NCI-H524 treated with DMSO at 0.1 percent for 48 hours (cell line): Measurements from ENCODE around the gene PKD2.
"Not testable (repeated sequence)": the region's sequence is repeated elsewhere in the genome, so short reads cannot be mapped to it uniquely, and the experiment has no call there.

ENCODE experiments used
- DNase-seq: peaks from one replicate; lab custom pipeline; 2025; lab: John Stamatoyannopoulos, UW

Gene PKD2

GRCh38 chr4:88070031-88070430, 62.6 kb downstream of the PKD2 start:
- DNase-seq = no peak

DNA sequence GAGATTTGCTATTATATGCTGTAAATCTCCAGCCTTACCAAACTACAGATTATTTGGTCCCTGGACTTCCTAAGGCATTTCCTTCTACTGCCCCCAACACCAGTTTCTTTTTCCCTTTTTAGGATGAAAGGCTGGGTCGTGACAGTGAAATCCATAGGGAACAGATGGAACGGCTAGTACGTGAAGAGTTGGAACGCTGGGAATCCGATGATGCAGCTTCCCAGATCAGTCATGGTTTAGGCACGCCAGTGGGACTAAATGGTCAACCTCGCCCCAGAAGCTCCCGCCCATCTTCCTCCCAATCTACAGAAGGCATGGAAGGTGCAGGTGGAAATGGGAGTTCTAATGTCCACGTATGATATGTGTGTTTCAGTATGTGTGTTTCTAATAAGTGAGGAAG, 67.9 kb downstream of the PKD2 start:
- DNase-seq = no peak

DNA sequence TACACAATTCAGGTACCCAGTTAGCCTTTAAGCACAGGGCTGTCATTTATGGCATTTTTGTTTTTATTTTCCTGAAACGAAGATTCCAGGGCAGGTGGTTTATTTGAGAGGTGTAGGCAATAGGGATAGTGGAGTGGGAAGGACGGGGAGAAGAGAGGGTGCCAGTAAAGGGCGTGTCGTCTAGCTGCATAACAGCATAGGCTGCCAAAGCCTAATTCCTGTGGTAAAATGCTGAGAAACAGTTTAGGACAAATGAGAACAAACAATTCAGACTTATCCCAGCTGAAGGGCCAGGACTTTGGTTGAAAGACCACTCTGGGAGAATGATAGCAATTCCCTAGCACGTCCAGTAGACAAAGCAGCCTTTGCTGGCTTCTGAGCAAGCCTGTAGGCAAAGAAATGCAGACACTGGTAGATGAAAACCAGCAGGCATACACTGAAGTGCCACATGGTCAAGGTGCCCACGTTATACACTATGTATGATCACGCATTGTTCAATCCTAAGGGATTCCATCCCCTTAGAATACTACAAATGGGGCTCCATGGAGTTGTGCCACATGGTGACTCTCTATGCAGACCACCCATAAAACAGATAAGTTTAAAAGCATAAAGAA, 70.6 kb downstream of the PKD2 start:
- no peak for DNase-seq

DNA sequence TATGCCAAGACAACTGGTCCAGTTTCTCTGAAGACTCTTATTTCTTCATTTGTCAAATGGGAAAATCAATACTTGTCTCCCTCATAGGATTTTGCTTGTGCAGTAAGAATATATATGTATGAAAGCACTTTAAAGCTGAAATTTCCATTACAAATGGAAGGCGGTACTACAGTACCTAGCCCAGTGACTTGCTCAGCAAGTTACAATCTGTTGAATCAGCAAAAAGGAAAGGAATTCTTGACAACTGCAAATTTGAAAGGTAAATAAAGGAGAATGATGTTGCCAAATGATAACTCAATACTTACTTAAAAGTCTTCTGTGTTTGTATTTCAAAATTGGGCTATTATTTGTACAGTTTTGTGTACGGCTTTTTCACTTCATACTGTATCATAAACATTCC, 71.1 kb downstream of the PKD2 start:
- DNase-seq = no peak

GRCh38 chr4:88080626-88081025, 73.2 kb downstream of the PKD2 start:
- no peak for DNase-seq

- no peak for DNase-seq
These were observed 79.6 kb downstream of the PKD2 start for GRCh38 chr4:88087004-88087403.

GRCh38 chr4:88090898-88091297, 83.5 kb downstream of the PKD2 start:
- no peak for DNase-seq

GRCh38 chr4:88091378-88091777, 83.9 kb downstream of the PKD2 start:
- no peak for DNase-seq

DNA sequence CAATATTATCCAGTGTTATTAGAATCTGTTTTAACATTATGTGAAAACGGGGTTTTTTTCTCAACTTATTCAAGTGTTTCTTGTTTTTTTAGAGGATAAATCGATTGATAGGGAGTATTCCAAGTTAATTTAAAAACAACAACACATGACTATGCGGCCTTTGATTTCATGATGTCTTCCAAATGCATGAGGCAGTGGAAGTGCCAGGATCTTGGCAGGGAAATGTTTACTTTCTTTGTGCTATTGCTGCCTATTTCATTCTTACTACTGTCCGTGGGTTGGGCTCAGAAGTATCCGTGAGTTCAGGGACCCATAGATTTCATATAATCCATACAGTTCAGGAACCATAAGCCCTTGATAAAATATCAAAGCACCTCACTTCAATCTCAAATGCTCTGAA, 86.4 kb downstream of the PKD2 start:
- DNase-seq = no peak

DNA sequence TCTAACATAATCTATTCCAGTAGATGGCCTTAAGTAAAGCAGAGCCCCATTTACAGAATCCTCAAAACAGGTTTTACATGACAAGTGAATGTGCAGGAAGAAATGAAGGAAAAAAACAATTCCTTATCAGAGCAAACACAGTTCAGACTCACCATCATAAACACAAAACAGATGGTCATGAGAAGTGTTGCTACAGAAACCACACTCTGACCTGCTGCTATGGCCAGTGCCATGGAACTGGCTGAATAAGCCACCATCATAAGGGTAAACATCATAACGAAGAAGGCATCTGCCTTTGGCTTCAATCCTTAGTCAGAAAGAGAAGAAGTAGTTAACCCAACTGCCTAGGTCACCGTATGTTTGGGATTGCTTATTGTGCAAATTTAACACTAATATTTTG, 89.9 kb downstream of the PKD2 start:
- no peak for DNase-seq

- no peak for DNase-seq
These were observed 90.3 kb downstream of the PKD2 start for GRCh38 chr4:88097781-88098180.

GRCh38 chr4:88098993-88099752, 91.7 kb downstream of the PKD2 start:
- no peak for DNase-seq

DNA sequence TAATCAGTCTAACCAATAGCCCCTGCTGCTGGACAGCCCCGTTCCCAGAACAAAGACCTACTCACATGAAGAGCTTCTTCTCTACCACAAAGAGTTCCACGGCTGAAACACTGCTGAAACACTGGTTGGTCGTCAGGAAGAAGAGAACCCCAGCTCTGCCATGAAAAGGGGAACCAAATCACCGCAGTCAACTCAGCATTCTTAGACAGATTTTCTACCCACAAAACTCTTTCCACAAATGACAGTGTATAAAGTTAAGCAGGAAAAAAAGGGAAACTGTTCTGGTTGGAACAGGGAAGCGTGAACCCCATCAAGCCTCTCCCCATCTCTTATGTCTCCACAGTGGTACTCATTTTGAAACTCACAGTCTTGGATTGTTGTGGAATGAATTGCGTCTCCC, 93.7 kb downstream of the PKD2 start:
- DNase-seq = no peak

GRCh38 chr4:88102026-88102425, 94.6 kb downstream of the PKD2 start:
- DNase-seq = no peak

- DNase-seq = no peak
These were observed 97.6 kb downstream of the PKD2 start for GRCh38 chr4:88104902-88105610.

DNA sequence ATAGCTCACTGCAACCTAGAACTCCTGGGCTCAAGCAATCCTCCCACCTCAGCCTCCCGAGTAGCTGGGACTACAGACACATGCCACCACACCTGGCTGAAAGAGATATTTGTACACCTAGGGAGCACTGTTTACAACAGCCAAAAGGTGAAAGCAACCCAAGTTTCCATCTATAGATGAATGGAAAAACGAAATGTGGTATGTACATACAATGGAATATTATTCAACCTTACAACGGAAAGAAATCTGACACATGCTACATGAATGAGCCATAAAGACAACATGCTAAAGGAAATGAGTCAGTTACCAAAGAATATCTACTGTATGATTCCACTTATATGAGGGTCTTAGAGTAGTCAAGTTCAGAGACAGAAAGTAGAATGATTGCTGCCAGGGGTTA, 98.8 kb downstream of the PKD2 start:
- DNase-seq = no peak

DNA sequence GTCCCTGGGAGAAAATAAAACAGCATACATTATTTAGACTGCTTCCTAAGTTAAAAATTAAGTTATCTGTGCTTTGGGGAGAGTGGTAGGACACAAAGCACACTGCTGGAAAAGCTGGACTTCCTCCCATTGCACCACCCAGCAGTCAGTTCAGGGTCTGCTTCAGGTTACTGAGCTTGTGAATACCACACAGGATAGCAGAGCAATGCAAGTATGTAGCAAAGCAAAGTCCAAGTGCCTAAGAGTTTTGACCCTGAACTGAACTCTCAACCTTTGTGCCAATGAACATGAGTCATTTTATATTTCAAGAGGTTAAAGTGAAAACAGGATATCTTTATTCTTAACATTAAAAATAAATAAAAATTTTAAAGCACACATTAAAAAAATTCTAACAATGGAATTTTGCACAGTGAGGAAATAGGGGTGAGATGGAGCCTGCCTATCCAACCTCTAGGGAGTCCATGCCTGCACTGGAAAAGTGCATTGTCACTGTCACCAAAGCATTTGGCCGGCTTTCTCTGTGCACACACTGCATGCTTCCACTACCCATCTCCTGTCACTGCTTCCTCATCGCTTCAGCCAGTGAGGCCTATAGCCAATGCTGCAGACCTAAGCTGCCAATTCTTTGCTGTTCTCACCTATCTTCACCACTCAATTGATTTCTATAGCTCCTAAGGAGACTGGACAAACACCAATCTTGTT, 100.1 kb downstream of the PKD2 start:
- DNase-seq = no peak

GRCh38 chr4:88108108-88108465, 100.7 kb downstream of the PKD2 start:
- DNase-seq = not testable (repeated sequence)

DNA sequence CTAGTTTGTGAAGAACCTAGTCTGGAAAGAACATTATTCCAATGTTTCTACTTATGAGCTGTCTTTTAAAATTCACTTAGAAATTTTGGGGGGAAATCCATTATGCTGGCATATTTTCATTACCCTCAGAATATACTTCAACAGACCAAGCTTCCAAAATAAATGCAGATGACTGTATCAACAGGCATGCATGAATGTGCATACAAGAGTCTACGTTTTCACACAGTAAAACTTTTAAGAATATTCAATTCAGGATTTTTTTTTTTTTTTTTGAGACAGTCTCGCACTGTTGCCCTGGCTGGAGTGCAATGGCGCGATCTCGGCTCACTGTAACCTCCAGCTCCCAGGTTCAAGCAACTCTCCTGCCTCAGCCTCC, 101.3 kb downstream of the PKD2 start:
- no peak for DNase-seq

- DNase-seq = no peak
These were observed 101.9 kb downstream of the PKD2 start for GRCh38 chr4:88109123-88109881.

DNA sequence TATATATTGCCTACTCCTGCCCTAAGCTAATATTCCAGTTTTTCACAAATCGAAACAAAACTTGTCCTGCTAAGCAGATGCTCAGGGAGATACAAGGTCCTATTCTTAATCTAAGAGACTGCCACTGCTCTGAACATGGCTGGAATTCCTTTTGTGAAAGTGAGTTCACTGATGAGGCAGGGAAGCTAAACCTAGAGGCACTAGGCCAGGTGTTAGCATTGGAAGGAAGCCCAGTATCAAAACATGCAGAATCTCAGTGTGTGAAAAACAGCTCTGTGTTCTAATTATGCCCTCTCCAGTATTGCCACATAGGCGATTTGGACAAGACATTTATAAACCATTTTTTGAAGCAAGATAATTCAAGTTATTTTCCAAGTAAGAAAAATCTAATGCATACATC, 103.4 kb downstream of the PKD2 start:
- DNase-seq = no peak

GRCh38 chr4:88112856-88113255, 105.4 kb downstream of the PKD2 start:
- no peak for DNase-seq
